H7 (cell line): ENCODE results near the gene DNA2. TPM values are rescaled to one million over a fixed set of nuclear protein-coding genes. Genes with fewer than 3 reads are reported as not detected.
A peak's percentile ranks its signal among the peaks of the same experiment; 100 is the strongest.
"Not testable (repeated sequence)": the region's sequence is repeated elsewhere in the genome, so short reads cannot be mapped to it uniquely, and the experiment has no call there.

Experiments used
- DNase-seq: peaks from one replicate; pipeline ENCODE4 v3.0.0; 2012
- H3K27me3 ChIP-seq: 2 replicates; pipeline ENCODE4 v1.6.0; 2011; ENCODE audit warnings: mild to moderate bottlenecking, low read length; ENCODE audit not compliant: control insufficient read depth, insufficient read depth
- H3K36me3 ChIP-seq: replicated peaks from 2 replicates; pipeline ENCODE4 v1.5.1; 2011; ENCODE audit warnings: low read length; ENCODE audit not compliant: control insufficient read depth, insufficient read depth
- H3K4me3 ChIP-seq: 2 replicates; pipeline ENCODE4 v1.5.1; 2011; ENCODE audit warnings: low read depth, mild to moderate bottlenecking, control low read depth, low read length, moderate library complexity; ENCODE audit not compliant: insufficient read depth
- total RNA-seq: library from RNA; depleted of rRNA; stranded (reverse); fragments of >200 nt; shearing (Covaris generic); gene quantifications from 2 replicates; pipeline ENCODE4 v1.2.3, GENCODE V29; 2014

The DNA2 gene
- total RNA-seq, 1 experiment from 2014 or later: 39.4 TPM

DNA sequence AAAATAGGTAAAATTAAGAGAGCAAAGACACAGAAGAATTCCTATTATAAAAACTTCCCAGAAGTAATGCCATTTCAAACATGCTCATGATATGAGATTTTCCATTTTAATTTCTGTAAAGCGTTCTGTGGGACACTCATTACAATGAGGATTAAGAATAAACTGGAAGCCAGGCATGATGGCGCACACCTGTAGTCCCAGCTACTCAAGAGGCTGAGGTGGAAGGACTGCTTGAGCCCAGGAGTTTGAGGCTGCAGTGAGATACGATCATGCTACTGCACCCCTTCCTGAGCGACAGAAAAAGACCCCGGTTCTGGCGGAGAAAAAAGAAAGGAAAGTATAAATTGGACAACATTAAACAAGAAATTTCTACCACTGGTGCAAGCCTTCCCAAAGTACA lies 1.5 kb downstream of the DNA2 start:
- no peak for DNase-seq
- peaks cover 15% of the 10 kb centered on the region for H3K36me3 ChIP-seq
- no peaks in the 10 kb centered on the region for H3K27me3 ChIP-seq
- H3K4me3 ChIP-seq: peak overlapping the region; percentile 84; the same call in 1 of the 2 replicates

DNA sequence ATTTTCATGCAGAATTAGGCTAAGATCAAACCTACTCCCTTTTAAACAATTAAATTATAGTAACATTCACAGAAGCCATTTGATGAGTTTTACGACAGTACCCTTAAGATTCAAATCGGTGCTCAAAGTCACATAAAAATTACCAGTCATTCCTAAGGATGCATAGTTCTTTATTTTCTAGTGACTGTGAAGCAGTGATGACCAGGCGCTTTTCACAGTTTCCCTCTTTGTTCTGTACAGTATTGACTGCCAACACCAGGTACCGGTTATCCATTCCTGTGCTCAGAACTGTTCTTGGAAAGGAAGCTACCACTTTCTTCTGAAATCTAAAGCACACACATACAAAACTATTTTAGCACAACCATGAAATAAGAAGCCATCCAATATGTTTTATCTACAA lies 1.9 kb downstream of the DNA2 start:
- Histone ChIP-seq H3K4me3 (no peak overlapping the region), H3K36me3 (peaks cover 16% of the 10 kb centered on the region), H3K27me3 (no peaks in the 10 kb centered on the region)
- DNase-seq: no peak

DNA sequence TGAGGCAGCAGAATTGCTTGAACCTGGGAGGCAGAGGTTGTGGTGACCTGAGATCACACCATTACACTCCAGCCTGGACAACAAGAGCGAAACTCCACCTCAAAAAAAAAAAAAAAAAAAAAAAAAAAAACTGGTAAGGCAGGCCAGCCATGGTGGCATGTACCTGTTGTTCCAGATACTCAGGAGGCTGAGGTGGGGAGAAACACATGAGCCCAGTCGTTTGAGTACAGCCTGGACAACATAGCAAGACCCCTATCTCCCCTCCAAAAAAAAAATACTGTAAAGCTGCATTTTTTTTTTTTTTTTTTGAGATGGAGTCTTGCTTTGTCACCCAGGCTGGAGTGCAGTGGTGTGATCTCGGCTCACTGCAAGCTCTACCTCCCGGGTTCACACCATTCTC lies 7.0 kb downstream of the DNA2 start:
- H3K36me3 ChIP-seq: peaks cover 25% of the 10 kb centered on the region
- not testable (repeated sequence) for H3K4me3 ChIP-seq, DNase-seq, H3K27me3 ChIP-seq

DNA sequence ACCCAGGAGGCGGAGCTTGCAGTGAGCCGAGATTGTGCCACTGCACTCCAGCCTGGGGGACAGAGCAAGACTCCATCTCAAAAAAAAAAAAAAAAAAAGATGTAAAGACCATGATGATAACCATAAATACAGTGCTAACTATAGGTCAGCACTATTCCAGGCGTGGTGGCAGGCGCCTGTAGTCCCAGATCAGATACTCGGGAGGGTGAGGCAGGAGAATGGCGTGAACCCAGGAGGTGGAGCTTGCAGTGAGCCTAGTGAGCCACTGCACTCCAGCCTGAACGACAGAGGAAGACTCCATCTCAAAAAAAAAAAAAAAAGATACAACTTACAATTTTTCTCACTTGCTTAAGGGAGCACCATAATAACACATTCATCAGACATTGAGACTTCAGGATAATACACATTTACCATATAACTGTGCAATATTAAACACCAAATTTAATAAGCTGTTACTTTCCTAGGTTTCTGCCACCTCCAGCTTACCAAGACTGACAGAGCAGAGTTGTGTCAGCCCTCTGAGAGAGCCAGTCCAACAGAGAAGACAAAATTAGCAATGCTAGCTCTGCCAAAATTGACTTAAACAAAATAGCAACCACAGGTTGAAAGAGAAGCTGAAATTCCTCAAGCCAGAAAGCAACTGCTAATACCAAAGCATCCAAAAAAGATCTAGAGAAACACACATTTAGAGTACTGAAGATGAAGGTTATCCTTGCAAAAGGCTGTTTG lies 8.2 kb downstream of the DNA2 start:
- H3K36me3 ChIP-seq: peaks cover 26% of the 10 kb centered on the region
- no peak for DNase-seq
- no peaks in the 10 kb centered on the region for H3K27me3 ChIP-seq
- no peak overlapping the region for H3K4me3 ChIP-seq

DNA sequence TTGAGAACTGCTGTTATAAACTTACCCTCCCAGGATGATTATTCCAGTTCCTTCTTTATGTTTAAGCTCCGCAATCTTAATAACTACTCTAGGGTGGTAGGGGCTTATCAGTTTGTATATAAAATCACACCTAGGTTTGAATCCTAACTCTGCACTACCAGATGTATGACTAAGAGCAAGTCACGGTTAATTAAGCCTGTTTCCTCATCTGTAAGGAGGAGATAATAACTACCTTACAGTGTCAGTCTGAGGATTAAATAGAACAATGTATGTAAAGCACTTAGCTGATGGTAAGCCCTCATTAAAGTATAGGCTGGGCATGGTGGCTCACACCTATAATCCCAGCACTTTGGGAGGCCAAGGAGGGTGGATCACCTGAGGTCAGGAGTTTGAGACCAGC lies 9.2 kb downstream of the DNA2 start:
- Histone ChIP-seq H3K4me3 (no peak overlapping the region), H3K36me3 (peaks cover 26% of the 10 kb centered on the region), H3K27me3 (no peaks in the 10 kb centered on the region)
- no peak for DNase-seq

DNA sequence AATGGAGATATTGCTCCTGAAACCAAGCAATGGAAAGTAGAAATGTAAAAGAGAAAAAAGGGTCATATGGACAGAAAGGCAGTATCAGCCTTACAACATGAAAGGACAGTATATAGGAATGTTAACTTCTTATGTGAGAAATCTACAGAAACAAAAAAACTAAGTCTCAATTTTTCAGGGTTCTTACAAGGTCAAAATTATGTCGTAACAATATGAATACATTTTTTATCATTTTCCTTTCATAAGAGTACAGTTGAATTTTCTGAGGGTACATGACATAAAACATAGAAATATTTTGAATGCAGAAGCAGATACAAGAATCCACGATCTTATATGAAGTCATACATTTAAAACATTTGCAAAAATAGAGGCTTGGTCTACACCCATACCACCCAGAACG lies 10.7 kb downstream of the DNA2 start:
- no peak for DNase-seq

DNA sequence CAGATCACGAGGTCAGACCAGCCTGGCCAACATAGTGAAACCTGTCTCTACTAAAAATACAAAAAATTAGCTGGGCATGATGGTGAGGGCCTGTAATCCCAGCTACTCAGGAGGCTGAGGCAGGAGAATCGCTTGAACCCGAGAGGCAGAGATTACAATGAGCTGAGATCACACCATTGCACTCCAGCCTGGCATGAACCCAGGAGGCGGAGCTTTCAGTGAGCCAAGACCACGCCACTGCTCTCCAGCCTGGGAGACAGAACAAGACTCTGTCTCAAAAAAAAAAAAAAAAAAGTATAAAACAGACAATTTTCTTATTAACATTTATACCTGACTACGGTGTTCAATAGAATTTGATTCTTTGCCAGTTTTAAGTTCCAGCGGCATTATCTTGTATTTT lies 22.1 kb downstream of the DNA2 start:
- peaks cover 14% of the 10 kb centered on the region for H3K36me3 ChIP-seq
- H3K27me3 ChIP-seq, H3K4me3 ChIP-seq, DNase-seq: not testable (repeated sequence)

More for the DNA sequence above, 10.7 kb downstream of the DNA2 start:
- H3K4me3 ChIP-seq: no peak overlapping the region
- H3K27me3 ChIP-seq: no peaks in the 10 kb centered on the region
- peaks cover 27% of the 10 kb centered on the region for H3K36me3 ChIP-seq

DNA sequence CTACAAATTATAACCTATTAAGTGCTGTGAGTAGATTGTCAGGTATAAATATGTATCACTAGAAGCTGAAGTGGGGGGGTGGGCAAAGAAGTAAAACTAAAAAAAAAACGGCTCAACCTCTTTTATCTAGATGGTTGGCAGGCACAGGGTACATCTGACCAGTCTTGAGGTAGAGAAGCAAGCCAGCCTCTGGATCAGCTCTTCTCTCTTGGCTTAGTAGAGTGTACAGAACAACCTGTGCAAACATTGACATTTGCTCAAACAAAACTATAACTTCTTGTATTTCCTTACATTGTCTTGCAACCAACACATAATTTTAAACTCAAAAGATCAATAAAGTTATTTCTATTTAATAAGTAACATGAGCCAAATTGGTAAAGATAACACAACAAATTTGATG lies 25.6 kb downstream of the DNA2 start:
- no peak overlapping the region for H3K4me3 ChIP-seq
- peaks cover 10% of the 10 kb centered on the region for H3K36me3 ChIP-seq
- no peak for DNase-seq
- H3K27me3 ChIP-seq: no peaks in the 10 kb centered on the region

DNA sequence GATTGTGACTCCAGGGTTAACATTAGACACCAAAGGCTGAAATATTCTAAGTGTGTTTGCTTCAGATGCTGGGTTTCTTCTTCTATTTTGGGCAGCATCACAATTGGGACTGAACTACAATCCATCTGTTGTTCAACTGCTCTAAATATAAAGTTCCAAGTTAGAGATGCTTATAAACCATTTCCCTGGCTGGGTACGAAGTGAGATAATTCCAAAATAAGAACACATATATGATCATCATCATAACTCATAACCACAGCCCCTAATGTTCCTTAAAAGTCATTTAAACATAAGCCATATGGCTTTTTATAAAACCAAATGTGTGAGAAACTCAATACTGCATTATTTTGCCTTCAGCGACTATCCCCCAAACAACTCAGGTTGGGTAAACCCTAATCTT lies 28.8 kb downstream of the DNA2 start:
- Histone ChIP-seq H3K4me3 (no peak overlapping the region), H3K36me3 (peaks cover 6% of the 10 kb centered on the region), H3K27me3 (no peaks in the 10 kb centered on the region)
- no peak for DNase-seq

DNA sequence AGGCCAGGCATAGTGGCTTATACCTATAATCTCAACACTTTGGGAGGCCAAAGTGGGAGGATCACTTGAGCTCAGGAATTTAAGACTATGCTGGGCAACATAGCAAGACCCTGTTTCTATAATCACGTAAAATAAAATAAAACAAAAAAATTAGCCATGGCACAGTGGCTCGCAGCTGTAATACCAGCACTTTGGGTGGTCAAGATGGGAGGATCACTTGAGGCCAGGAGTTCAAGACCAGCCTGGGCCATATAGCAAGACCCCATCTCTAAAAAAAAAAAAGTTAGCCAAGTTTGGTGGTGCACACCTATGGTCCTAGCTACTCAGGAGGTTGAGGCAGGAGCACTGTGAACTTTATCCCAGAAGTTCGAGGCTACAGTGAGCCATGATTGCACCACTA lies 30.9 kb downstream of the DNA2 start:
- Histone ChIP-seq H3K4me3 (no peak overlapping the region), H3K36me3 (peaks cover 13% of the 10 kb centered on the region), H3K27me3 (no peaks in the 10 kb centered on the region)
- no peak for DNase-seq

DNA sequence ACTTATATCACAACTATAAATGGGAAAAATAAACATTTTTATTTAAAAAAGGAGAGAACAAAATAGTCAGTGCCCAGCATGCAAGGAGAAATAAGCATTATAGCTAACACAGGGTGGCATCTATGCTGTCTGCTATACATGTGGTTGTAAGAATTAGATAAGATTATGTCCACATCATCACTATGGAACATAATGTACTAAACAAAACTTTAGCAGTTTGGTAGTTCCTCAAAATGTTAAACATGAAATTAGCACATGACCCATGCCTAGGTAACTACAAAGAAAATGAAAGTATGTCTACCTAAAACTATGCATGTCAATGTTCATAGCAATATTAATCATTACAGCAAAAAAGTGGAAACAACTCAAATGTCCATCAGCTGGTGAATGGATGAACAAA lies 36.0 kb downstream of the DNA2 start:
- H3K4me3 ChIP-seq: no peak overlapping the region
- H3K36me3 ChIP-seq: peaks cover 17% of the 10 kb centered on the region
- no peaks in the 10 kb centered on the region for H3K27me3 ChIP-seq
- no peak for DNase-seq

DNA sequence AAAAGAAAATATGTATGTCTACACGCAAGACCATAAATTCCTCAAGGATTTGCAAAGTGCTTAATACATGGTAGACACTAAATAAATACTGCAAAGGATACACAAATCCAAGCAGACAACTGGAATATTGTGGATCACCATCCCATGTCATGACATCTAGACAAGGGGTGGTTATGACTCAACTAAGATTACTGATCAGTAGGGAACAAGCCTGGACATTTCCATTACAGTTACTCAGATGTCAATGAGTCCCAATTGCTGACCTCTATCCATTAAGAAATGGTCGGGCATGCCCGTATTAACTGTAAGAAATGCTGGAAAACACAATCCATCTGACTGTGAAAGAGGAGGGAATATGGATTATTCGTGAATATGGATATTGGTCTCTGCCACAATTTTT lies 37.1 kb downstream of the DNA2 start:
- no peak for DNase-seq
- Histone ChIP-seq H3K27me3 (no peaks in the 10 kb centered on the region), H3K4me3 (no peak overlapping the region), H3K36me3 (peaks cover 20% of the 10 kb centered on the region)

DNA sequence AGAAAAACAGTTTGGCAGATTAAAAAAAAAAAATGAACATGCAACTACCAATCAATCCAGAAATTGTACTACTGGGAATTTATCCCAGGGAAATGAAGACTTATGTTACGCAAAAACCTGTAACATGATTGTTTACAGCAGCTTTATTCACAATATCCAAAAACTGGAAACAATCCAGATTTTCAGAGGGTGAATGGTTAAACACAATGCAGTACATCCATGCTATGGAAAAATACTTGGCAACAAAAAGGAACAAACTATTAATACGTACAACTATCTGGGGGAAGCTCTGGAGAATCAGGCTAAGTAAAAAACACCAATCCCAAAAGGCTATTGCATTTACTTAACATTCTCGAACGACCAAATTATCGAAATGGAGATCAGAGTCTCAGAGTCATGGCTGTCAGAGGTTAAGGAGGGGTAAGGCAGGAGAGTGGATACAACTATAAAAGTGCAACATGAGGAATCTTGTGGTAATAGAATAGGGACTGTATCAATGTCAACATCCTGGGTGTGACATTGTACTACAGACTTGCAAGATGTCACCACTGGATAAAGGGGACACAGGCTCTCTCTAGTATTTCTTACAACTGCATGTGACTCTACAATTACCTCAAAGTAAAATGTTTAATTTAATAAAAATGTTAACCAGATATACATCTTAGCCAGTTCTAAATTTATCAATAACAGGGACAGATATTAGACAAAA lies 43.2 kb downstream of the DNA2 start:
- Histone ChIP-seq H3K36me3 (peaks cover 15% of the 10 kb centered on the region), H3K4me3 (no peak overlapping the region), H3K27me3 (no peaks in the 10 kb centered on the region)
- DNase-seq: no peak

DNA sequence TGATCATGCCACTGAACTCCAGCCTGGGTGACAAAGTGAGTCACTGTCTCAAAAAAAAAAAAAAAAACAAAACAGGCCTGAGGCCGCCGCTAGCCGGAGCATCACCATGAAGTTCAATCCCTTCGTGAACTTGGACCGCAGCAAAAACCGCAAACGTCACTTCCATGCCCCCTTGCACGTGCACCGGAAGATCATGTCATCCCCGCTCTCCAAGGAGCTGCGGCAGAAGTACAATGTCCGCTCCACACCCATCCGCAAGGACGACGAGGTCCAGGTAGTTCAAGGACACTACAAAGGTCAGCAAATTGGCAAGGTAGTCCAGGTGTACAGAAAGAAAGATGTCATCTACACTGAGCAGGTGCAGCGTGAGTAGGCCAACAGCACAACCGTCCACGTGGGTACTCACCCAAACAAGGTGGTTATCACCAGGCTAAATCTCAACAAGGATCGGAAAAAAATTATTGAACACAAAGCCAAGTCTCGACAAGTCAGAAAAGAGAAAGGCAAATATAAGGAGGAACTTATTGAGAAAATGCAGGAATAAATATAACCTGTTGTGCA lies 47.2 kb downstream of the DNA2 start:
- Histone ChIP-seq H3K27me3 (no peaks in the 10 kb centered on the region), H3K36me3 (peaks cover 16% of the 10 kb centered on the region), H3K4me3 (no peak overlapping the region)
- DNase-seq: no peak

DNA sequence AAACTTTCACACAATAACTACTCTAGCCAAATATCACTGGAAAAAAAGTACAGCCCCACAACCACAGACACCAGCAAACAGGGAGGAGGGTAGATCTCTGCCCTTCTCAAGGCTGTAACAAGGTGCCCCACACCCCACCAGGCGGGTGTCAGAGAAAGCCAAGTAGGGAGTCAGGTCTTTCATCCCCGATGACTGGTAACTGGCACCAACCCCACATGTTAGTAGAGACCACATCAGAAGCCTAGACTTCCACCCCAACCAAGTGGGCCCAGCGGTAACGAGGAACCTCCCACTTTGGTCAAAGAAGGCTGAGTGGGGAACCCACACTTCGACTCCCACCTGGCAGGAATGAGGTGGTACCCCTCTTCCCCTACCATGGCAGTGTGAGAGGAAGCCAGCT lies 48.3 kb downstream of the DNA2 start:
- Histone ChIP-seq H3K4me3 (no peak overlapping the region), H3K27me3 (no peaks in the 10 kb centered on the region), H3K36me3 (peaks cover 17% of the 10 kb centered on the region)
- DNase-seq: no peak
